C4-2B (cell line): ENCODE results near the gene RPS6KA4.

Source experiments
- H3K27ac ChIP-seq: fragments of 450-650 bp; 2 replicates; pipeline ENCODE4 v1.5.1; 2017
- CTCF ChIP-seq: fragments of 450-650 bp; conservative IDR thresholded peaks from 2 replicates; pipeline ENCODE4 v1.5.1; 2017; ENCODE audit warnings: mild to moderate bottlenecking
- ZFX ChIP-seq: fragments of 450-650 bp; IDR thresholded peaks from 2 replicates; pipeline ENCODE4 v1.6.1; 2017

RPS6KA4 gene

GRCh38 chr11:64358907-64359711 lies at the start of gene RPS6KA4:
Gene RPS6KA4 (plus strand): TSS chr11:64359162. CDS start chr11:64359236, 74 bp downstream.
- peak within 1 kb of the TSS; percentile 97 for H3K27ac ChIP-seq
- TF ChIP-seq ZFX (peak; percentile 68; the same call in 1 of the 2 replicates), CTCF (no peak)

GRCh38 chr11:64312947-64313346 lies 46.0 kb upstream of the RPS6KA4 start:
- TF ChIP-seq ZFX = no peak
- no peak for TF ChIP-seq CTCF
- no peak overlapping the region for H3K27ac ChIP-seq

GRCh38 chr11:64313491-64314145 lies 45.3 kb upstream of the RPS6KA4 start:
- H3K27ac ChIP-seq = no peak overlapping the region
- TF ChIP-seq CTCF = no peak
- no peak for TF ChIP-seq ZFX

GRCh38 chr11:64314146-64314804 lies 44.7 kb upstream of the RPS6KA4 start:
- H3K27ac ChIP-seq = no peak overlapping the region
- TF ChIP-seq ZFX (no peak), CTCF (no peak; the same call in 1 of the 2 replicates)

- H3K27ac ChIP-seq = peak overlapping the region; percentile 95; the same call in 1 of the 2 replicates
- TF ChIP-seq CTCF = no peak; the same call in 1 of the 2 replicates
- TF ChIP-seq ZFX = peak; percentile 22; the same call in 1 of the 2 replicates
Observed at GRCh38 chr11:64314805-64315561, 44.0 kb upstream of the RPS6KA4 start.

- peak overlapping the region; percentile 95 for H3K27ac ChIP-seq
Observed at GRCh38 chr11:64315667-64316526, 43.1 kb upstream of the RPS6KA4 start.
